Breast epithelium (tissue), 4 donors: ENCODE data around the gene MEX3D. TPM values are rescaled to one million over a fixed set of nuclear protein-coding genes. Genes with fewer than 3 reads are reported as not detected.
"Not testable (repeated sequence)": the region's sequence is repeated elsewhere in the genome, so short reads cannot be mapped to it uniquely, and the experiment has no call there.

Source experiments
- DNase-seq, 2 donors: peaks; one replicate each; pipeline ENCODE4 v3.0.0-alpha.2; 2019; ENCODE audit warnings: low spot score in 2 of 2
- H3K27ac ChIP-seq, 2 donors: fragments of 200-600 bp; sonication (generic) in 1 of 2; one replicate each; pipeline ENCODE4 v1.5.1; 2016 to 2019; ENCODE audit warnings: mild to moderate bottlenecking in 1 of 2
- H3K27me3 ChIP-seq, 2 donors: fragments of 200-600 bp; sonication (generic) in 1 of 2; one replicate each; pipeline versions ENCODE4 v1.5.1 to v1.6.0; 2017 to 2019; ENCODE audit warnings: control low read depth in 1 of 2, mild to moderate bottlenecking in 1 of 2
- H3K36me3 ChIP-seq: fragments of 200-600 bp; one replicate; pipeline ENCODE4 v1.5.1; 2019
- H3K4me1 ChIP-seq, 2 donors: fragments of 200-600 bp; sonication (generic); one replicate each; pipeline ENCODE4 v1.5.1; 2016 to 2019; ENCODE audit warnings: control low read depth in 1 of 2
- H3K4me3 ChIP-seq, 3 donors: fragments of 200-600 bp; sonication (generic); 1 replicate in 2 of 3; 2 replicates in 1 of 3; pipeline ENCODE4 v1.5.1; 2016 to 2019; ENCODE audit warnings: mild to moderate bottlenecking in 3 of 3, moderate library complexity in 2 of 3
- H3K9me3 ChIP-seq, 2 donors: fragments of 200-600 bp; sonication (generic) in 1 of 2; one replicate each; pipeline ENCODE4 v1.5.1; 2016 to 2019; ENCODE audit warnings: control low read depth in 1 of 2
- CTCF ChIP-seq, 3 donors: fragments of 450-650 bp; IDR thresholded peaks; one replicate each; pipeline ENCODE4 v1.5.1; 2016 to 2017; ENCODE audit warnings: antibody characterized with exemption in 3 of 3, mild to moderate bottlenecking in 3 of 3, moderate library complexity in 3 of 3
- POLR2A ChIP-seq: fragments of 450-650 bp; IDR thresholded peaks from one replicate; pipeline ENCODE4 v1.6.1; 2016; ENCODE audit warnings: antibody characterized with exemption, mild to moderate bottlenecking, moderate library complexity
- POLR2AphosphoS5 ChIP-seq, 3 donors: sonication (generic); formaldehyde crosslinking; IDR thresholded peaks; one replicate each; pipeline ENCODE4 v1.6.1; 2017; ENCODE audit warnings: antibody characterized with exemption in 3 of 3
- intact Hi-C: fragments of 100-400 bp; cut with DNase I; formaldehyde crosslinking; loops from one replicate; pipeline ENCODE4 v1.15.1; 2023; ENCODE audit warnings: low total_unique reads
- total RNA-seq, 3 donors: library from RNA; depleted of rRNA; stranded (reverse); fragments of >200 nt; gene quantifications; one replicate each; pipeline ENCODE4 v1.1.0, GENCODE V29; 2016

Gene MEX3D
- total RNA-seq, 3 donors from 2014 or later: 12.5 to 14.3 (median 12.6) TPM

GRCh38 chr19:1551068-1552040, 16.8 kb downstream of the MEX3D start:
- intact Hi-C loops: no loop called here
- no peak for DNase-seq
- Histone ChIP-seq H3K27me3 (no peaks in the 10 kb centered on the region), H3K4me1 (no peaks in the 10 kb centered on the region), H3K36me3 (no peaks in the 10 kb centered on the region), H3K27ac (no peak overlapping the region), H3K4me3 (no peak overlapping the region), H3K9me3 (no peaks in the 10 kb centered on the region)
- TF ChIP-seq POLR2AphosphoS5 (IDR thresholded peaks at IDR 0.05) (no peak), POLR2A (no peak), CTCF (IDR thresholded peaks at IDR 0.05) (no peak)

GRCh38 chr19:1549332-1549945, 18.7 kb downstream of the MEX3D start:
- Histone ChIP-seq H3K27ac (no peak overlapping the region), H3K9me3 (no peaks in the 10 kb centered on the region), H3K36me3 (no peaks in the 10 kb centered on the region), H3K4me3 (no peak overlapping the region), H3K4me1 (no peaks in the 10 kb centered on the region), H3K27me3 (no peaks in the 10 kb centered on the region)
- TF ChIP-seq CTCF (IDR thresholded peaks at IDR 0.05) (no peak), POLR2AphosphoS5 (IDR thresholded peaks at IDR 0.05) (no peak), POLR2A (no peak)
- no peak for DNase-seq
- intact Hi-C loops: loop anchor here (5.0 to 10.0 kb wide), 2 partner anchors 68 to 125 kb away; no protein-coding TSS in a partner anchor

- Histone ChIP-seq H3K27ac (peak overlapping the region in 1 of 2 donors; percentile 48), H3K27me3 (no peaks in the 10 kb centered on the region), H3K9me3 (no peaks in the 10 kb centered on the region), H3K4me3 (peak overlapping the region in 1 of 3 donors; percentile 8), H3K4me1 (no peaks in the 10 kb centered on the region), H3K36me3 (no peaks in the 10 kb centered on the region)
- TF ChIP-seq POLR2A (no peak), POLR2AphosphoS5 (IDR thresholded peaks at IDR 0.05) (no peak), CTCF (IDR thresholded peaks at IDR 0.05) (no peak)
- no peak for DNase-seq
- intact Hi-C loops: loop anchor here (10.0 kb wide), 1 partner anchor 134 kb away; no protein-coding TSS in a partner anchor
Measured at GRCh38 chr19:1540365-1540925, 27.7 kb downstream of the MEX3D start.

GRCh38 chr19:1539749-1540148, 28.4 kb downstream of the MEX3D start:
- intact Hi-C loops: loop anchor here (10.0 kb wide), 1 partner anchor 135 kb away; no protein-coding TSS in a partner anchor
- not testable (repeated sequence) for H3K4me1 ChIP-seq, H3K27me3 ChIP-seq, H3K27ac ChIP-seq, DNase-seq, H3K4me3 ChIP-seq, H3K36me3 ChIP-seq, H3K9me3 ChIP-seq

GRCh38 chr19:1538978-1539377, 29.1 kb downstream of the MEX3D start:
- Histone ChIP-seq H3K4me3 (no peak overlapping the region), H3K27ac (no peak overlapping the region), H3K36me3 (no peaks in the 10 kb centered on the region), H3K9me3 (no peaks in the 10 kb centered on the region), H3K27me3 (no peaks in the 10 kb centered on the region), H3K4me1 (no peaks in the 10 kb centered on the region)
- intact Hi-C loops: no loop called here
- TF ChIP-seq CTCF (IDR thresholded peaks at IDR 0.05) (no peak), POLR2AphosphoS5 (IDR thresholded peaks at IDR 0.05) (no peak), POLR2A (no peak)
- no peak for DNase-seq

GRCh38 chr19:1535699-1536098, 32.4 kb downstream of the MEX3D start:
- H3K4me3 ChIP-seq, H3K36me3 ChIP-seq, H3K9me3 ChIP-seq, DNase-seq, H3K4me1 ChIP-seq, H3K27ac ChIP-seq, H3K27me3 ChIP-seq: not testable (repeated sequence)
- intact Hi-C loops: loop anchor here (1.0 kb wide), 1 partner anchor 45 kb away; no protein-coding TSS in a partner anchor
